NCI-H1694 treated with DMSO at 0.1 percent for 48 hours (cell line): ENCODE results near the gene SYDE1.
A peak's percentile ranks its signal among the peaks of the same experiment; 100 is the strongest.

Source experiments
- DNase-seq: peaks from one replicate; lab custom pipeline; 2025; lab: John Stamatoyannopoulos, UW

Gene SYDE1

DNA sequence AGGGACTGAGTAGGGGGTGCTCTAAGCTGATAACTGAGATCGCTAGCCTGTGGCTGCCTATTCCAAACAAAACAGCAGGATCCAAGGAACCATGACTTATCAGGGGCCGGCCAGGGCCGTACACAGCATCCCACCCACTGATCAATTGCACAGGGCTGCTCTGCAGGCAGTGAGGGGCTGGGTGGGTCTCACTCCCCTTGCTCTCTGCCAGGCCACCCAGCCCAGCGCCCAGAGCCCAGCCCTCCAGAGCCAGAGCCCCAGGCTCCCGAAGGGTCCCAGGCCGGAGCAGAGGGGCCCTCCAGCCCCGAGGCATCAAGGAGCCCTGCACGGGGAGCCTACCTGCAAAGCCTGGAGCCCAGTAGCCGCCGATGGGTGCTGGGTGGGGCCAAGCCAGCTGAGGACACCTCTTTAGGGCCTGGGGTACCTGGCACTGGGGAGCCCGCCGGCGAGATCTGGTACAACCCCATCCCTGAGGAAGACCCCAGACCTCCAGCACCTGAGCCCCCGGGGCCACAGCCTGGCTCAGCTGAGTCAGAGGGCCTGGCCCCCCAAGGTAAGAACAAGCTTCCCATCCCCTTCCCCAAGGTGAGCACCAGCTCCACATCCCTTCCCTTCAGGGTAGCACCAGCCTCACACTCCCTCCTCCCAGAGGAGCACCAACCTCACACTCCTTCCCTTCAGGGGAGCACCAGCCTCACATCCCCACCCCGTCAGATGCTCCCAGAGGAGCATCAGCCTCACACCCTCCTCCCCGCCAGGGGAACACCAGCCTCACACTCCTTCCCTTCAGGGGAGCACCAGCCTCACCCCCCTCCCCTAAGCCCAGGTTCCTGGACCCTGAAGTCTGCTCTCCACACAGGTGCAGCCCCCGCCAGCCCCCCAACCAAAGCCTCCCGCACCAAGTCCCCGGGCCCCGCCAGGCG, 1.9 kb downstream of the SYDE1 start:
- no peak for DNase-seq

DNA sequence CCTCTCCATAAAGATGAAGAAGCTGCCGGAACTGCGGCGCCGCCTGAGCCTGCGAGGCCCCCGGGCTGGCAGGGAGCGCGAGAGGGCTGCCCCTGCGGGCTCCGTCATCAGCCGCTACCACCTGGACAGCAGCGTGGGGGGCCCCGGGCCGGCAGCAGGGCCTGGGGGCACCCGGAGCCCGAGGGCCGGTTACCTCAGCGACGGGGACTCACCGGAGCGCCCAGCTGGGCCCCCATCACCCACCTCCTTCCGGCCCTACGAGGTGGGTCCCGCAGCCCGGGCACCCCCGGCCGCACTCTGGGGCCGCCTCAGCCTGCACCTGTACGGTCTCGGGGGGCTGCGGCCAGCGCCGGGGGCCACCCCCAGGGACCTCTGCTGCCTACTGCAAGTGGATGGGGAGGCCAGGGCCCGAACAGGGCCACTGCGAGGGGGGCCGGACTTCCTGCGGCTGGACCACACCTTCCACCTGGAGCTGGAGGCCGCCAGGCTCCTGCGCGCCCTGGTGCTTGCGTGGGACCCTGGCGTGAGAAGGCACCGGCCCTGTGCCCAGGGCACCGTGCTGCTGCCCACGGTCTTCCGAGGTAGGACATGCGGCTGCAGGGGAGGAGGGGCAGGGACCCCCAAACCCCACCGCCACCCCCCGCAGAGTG, 2.7 kb downstream of the SYDE1 start:
- no peak for DNase-seq

DNA sequence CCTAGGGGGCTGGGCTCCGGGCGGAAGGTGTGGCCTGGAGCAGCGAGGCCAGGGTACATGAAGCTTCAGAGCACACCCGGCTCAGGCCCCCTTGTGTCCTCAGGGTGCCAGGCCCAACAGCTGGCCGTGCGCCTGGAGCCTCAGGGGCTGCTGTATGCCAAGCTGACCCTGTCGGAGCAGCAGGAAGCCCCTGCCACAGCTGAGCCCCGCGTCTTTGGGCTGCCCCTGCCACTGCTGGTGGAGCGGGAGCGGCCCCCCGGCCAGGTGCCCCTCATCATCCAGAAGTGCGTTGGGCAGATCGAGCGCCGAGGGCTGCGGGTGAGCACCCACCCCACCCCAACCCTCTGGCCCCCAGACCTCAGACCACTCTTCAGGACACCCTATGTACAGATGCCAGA, 3.2 kb downstream of the SYDE1 start:
- no peak for DNase-seq

DNA sequence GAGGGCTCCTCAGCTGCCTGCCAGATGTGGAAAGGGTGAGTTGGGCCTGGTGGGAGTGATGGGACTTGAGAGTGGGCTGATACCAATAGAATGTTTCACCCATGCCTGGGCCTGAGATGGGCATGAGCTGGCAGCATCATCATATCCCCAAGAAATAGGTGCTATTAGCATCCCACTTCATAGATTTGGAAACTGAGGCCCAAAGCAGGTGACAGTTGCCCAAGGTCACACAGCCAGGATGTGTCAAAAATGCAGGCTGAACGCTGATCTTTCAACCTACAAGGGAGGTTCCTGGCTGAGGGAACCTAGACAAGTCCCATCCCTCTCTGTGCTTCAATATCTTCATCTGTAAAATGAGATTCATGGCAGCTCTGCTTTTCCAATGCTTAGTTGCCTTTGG, 4.6 kb downstream of the SYDE1 start:
- DNase-seq, result no peak

DNA sequence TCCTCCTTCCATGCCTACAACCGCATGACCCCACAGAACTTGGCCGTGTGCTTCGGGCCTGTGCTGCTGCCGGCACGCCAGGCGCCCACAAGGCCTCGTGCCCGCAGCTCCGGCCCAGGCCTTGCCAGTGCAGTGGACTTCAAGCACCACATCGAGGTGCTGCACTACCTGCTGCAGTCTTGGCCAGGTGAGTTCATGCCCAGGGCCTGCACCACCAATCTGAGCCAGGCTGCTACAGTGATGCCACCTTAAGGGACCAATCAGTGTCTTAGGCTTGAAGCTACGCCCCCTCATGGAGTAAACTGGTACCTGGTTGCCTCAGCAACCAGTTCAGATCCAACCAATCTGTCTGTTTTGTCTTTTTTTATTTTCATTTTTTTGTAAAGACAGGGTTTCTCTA, 5.2 kb downstream of the SYDE1 start:
- no peak for DNase-seq

DNA sequence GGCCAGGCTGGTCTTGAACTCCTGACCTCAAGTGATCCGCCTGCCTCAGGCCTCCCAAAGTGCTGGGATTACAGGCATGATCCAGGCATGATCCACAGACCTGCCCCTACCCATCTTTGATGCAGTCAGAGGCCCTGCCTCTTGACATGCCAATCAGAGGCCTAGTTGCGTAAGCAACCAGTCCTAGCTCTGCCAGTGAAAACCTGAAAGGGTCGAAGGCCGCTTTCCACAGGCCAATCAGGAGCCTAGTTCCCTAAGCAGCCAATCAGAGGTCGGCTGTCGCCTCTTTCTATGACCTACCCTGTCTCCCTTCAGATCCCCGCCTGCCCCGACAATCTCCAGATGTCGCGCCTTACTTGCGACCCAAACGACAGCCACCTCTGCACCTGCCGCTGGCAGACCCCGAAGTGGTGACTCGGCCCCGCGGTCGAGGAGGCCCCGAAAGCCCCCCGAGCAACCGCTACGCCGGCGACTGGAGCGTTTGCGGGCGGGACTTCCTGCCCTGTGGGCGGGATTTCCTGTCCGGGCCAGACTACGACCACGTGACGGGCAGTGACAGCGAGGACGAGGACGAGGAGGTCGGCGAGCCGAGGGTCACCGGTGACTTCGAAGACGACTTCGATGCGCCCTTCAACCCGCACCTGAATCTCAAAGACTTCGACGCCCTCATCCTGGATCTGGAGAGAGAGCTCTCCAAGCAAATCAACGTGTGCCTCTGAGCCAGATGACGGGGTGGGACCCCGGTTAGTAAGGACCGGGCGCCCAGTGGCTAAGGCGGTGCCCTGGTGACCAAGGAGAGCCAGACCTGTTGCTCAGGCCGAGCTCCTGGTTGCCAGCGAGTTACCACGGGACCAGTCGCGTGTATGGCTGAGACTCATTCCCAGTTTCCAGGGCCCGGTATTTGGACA, 6.3 kb downstream of the SYDE1 start:
- no peak for DNase-seq

DNA sequence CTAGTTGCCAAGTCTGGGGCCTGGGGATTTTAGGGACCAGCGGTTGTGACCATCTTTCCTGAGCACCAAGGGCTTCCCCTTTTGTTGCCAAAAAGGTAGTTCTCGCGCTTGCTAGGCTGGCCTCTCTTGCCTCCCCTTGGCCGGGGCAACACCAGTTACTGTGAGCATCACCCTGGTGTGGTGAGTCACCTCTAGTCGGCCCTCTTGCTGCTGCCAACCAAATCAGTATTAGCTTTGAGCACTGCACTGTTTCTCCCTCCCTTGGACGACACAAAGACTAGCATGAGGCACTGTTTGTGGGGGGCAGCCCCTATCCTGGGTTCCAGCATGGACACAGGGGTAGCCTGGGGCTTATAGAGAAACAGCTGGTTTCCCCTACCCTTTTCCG, 6.9 kb downstream of the SYDE1 start:
- no peak for DNase-seq

DNA sequence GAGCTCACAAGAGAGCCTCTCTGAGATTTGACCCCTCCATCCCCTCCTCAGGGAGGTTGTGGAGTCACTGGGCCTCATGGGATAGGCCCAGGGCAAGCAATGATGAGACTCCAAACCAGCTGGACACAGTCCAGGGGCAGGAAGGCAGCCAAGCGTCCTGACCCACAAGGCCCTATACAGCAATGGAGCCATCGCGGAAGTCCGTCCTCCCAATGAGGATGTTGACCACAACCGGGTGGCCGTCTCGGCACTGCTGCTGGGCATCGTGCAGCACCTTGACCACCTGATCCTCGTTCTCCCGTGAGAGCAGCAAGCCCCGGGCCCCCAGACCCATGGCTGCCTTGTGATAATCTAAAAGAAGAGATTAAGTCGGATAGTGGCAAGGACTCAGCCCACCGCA, 7.9 kb downstream of the SYDE1 start:
- no peak for DNase-seq

DNA sequence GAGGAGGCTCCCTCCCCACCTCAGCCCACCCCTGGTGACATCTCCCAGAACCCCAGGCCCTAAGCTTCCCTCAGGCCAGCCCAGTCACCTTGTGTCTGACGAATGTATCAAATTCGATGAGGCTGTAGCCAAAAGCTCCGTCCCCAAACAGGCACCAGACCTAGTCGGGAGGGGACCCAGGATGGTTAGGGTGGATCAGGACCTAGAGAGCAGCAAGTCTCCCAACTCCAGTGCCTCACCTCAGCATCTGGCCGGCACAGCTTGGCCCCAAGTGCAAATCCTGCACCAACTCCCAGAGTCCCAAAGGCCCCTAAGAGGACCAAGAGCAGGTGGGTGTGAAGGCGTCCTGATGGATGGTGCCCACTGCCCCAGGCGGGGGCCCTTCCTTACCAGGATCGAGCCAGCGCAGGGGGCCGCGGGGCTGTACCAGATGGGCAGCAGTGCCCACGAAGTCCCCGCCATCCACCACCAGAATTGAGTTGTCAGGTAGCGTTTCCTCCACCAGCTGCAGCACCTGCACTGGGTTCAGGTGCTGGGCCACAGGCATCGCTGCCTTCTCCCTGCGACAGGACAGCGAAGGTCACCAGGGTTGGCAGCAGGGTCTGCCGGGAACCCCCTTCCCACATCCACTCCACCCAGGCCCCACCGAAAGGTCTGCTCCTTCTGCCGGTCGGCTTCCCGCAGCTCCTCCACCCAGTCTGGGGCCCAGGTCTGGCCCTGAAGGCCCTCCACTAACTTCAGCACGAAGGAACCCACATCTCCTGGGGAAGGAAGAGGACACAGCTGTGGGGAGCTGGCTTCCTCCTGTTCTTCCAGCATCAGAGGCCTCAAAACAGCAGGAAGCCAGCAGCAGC, 8.8 kb downstream of the SYDE1 start:
- DNase-seq, result no peak

DNA sequence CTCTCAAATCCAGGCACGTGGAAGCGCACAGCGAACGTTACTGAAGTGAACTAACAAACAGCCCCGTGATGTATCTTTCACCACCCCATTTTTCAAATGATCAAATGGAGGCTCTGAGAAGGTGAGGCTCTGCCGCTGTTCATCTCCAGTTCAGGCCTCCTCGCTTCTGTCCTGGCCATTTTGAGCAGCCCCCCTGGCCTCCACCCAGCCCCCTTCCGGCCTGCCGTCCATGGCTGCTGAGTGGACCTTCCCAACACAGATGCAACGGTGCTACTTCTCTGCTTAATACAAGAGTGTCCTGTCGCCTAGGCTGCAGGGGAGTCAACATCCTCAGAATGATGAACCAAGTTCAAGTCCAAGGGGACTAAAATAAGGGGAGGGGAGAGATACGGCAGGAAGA, 9.7 kb downstream of the SYDE1 start:
- no peak for DNase-seq

DNA sequence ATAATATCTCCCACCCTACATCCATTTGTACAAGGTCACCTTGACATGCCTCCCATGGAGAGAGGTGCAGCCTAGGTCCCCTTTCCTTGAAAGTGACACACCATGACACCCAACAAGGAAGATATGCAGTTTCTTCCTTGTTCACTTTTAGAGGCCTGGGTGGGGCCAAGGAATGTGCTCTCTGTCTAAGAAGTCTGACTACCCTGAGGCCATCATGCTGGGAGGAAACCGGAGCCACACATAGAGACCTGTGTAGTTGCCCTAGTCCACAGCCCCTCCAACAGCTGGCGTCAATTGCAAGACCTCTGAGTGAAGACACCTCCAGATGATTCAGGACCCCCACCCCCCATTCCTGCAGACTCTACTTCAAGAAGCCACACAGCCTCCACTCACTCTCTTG, 11.0 kb downstream of the SYDE1 start:
- no peak for DNase-seq

DNA sequence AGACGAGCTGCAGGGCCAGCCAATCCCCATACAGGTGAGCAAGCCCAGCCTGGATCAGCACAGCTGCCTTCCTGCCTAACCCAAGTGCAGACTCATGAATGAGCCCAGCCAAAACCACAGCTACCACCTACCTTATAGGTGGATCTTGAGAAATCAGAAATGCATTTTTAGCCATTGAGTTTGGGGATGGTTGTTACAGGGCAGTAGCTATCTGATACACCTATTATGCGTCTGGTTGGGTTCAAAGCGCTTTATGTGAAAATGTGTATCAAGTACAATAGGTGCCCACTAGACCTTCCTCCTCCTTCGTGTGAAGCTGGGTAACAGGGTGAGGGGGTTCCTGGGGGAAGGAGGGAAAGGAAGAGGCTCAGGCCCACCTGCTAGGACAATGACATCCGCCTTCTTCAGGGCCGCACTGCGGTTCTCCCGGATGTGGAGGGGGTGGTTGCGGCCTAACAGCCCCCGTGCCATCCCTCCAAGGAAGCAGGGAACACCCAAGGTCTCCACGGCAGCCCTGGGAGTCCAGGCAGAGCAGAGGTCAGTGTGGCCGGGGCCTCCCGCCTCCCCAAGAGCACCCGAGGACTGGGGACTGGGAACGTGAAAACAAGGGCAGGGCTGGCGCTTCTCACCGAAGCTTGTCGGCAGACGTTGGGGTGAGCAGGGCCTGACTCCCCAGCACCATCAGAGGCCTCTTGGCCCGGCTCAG, 11.7 kb downstream of the SYDE1 start:
- no peak for DNase-seq

DNA sequence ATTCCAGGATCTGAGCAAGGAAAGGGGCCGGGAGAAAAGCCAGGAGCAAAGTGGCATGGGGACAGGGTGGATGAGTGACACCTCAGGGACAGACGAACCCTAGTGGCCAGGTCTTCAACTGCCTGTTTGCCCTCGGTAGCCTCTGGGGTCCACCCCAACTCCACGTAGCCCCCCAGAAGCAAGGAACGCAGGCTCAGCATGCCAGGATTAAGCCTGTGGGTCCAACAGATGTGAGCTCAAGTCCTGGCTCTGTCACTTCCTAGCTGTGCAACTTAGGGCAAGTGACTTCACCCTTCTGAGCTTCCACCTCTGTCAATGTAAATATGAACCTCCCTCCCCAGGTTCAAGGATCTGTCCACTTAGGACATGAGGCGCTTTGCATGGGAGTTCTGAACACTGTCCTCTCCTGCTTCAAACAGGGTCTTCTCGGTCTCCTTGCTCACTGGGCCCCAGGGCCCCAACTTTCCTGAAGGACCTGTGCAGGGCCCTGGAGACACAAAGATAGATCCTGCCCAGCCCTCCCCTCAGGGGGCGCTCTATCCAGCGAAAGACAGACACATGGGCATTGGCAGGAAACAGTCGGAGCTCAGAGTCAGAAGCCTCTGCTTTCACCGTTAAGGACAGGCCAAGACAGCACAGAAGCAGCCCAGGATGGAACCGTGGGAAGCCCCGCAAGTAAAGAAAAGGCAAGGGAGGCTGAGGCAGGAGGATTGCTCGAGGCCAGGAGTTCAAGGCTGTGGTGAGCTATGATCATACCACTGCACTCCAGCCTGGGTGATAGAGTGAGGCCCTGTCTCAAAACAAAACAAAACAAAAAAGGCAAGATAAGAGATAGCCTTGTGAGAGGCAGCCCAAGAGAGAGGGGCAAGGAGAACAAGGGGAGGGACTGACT, 13.2 kb downstream of the SYDE1 start:
- DNase-seq, result no peak

DNA sequence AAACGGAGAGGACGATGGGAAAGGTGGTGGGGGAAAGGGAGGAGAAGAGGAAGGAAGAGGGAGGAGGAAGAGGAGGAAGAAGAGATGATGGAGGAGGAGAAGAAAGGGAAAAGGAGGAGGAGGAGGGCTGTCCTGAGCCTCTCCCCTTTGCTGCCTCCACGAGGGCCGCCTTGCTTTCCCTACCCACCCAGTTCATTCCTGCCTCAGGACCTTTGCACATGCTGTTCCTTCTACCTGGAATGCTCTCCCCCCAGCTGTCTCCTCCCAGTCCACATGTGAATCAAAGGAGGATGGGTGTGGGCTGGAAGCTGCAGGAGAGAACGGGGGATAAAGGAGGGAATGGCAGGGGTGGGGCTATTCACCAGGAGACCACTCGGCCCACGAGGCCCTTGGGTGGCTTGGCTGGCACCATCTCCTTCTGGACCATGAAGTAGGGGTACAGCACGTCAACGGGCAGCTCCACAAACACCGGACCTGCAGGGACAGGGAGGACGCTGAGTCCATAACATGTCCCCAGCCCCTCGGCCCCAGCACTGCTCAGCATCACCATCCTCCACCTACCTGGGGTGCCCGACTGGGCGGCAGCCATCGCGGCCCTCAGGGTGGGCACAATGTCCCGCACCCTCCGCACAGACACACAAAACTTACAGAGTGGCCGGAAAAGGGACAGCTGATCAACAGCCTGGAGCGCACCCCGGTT, 15.3 kb downstream of the SYDE1 start:
- no peak for DNase-seq

DNA sequence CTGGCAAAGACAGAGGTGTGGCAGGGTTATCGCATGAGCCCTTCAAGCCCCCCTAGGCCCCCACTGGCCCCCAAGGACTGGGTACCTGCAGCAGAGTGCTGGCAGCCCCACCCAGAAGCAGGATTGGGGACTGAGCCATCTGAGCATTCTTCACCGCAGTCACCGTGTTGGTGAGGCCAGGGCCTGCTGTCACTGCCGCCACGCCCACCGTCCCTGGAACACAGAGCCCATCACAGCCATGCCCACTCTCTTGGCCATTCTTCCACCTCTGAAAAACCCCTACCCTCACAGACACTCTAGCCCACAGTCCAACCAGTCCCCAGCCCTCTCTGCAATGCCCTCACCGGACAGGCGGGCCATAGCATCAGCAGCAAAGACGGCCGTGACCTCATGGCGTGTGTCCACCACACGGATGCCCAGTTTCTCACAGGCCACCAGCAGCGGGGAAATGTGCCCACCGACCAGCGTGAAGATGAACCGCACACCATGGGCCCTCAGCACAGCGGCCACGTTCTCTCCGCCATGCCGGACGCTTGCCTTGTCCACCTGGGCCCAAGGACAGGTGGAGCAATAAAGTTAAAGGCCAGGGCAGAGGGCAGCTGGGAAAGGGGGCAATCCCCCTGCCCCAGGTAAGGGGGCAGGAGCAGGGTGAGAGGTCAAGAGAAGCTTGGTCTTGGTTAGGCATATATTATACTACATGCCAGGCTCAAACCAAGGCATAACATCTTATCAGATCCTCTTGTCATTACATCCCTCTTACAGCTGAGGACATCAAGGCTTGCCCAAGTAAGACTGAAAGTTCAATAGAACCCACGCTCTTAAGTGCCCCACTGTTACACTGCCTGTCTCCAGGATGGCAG, 16.1 kb downstream of the SYDE1 start:
- no peak for DNase-seq

DNA sequence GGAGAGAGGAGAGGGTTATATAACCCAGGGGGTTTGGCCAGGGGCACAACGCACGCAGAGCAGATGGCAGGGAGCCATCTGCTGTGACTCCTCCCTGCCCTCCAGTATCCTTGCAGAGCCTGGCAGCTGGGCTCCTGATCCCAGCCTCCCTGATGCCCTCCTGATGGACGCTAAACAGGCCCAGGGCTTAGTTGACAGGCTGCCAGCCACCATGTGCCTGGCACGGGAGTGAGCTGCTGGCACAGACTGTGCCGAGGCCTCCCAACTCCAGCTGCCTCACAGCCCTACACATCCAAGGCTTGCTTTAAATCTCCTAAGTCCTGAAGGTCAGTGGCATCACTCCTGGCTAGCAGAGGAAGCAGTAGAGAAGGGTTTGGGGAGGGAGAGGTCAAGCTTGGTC, 16.7 kb downstream of the SYDE1 start:
- DNase-seq, result peak; percentile 90

DNA sequence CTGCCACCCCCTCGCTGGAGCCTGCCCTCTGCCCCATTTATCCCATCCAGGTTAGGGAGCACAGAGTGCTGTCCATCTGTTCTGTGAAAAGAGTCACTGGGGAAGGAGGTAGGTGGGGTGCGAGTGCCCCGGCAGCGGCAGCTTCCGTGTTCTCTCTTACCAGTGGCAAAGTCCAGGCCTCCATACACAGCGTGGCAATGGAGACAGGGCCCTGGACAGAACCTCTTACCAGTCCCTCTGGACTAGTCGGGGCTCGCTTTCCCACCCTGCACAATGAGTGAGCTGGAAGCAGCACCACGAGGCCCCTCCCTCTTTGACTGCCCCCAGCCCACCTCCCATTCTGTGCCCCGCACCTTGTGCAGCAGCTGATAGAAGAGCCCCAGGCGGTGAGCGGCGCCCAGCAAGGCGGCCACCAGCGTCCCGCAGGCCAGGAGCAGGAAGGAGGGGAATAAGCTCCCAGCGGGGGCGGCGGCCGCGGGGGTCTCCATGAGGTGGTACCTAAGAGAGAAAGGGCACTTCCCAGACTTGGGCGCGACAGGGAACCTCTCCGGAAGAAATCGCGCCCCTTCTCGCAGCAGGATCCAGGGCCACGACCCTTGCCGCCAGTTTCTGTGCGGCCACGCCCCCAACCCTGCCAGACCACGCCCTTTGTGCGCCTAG, 17.5 kb downstream of the SYDE1 start:
- no peak for DNase-seq
